Measurements from ENCODE around the gene IQCN.
"Not testable (repeated sequence)": the region's sequence is repeated elsewhere in the genome, so short reads cannot be mapped to it uniquely, and the experiment has no call there.

The IQCN gene

DNA sequence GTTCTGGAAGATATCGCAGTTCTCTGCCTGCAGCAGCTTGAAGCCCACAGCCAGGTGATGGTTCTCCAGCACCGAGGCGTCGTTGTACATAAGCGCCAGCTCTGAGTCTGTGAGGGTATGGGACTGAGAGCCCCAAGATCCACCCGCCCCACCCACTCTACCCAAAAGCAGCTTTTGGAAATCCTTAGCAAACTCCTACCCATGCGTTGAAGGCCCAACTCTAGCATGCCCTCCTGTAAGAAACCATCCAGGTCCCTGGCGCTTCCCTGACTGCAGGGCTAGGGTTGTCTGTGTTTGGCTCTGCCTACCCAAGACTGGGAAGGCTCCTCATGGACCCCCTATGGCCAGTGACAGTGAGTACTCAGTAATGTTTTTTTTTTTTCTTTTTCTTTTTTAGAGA lies 57.5 kb downstream of the IQCN start:
- Histone ChIP-seq H3K36me3 (ENCODE audit: control insufficient read depth, insufficient read depth, low read length) (no peaks in the 10 kb centered on the region), H3K4me1 (ENCODE audit: control insufficient read depth, insufficient read depth, low read length) (no peaks in the 10 kb centered on the region), H3K27ac (ENCODE audit: low read depth, low read length) (no peak overlapping the region), H3K4me3 (ENCODE audit: low read length) (no peak overlapping the region), H3K27me3 (ENCODE audit: control insufficient read depth, insufficient read depth, low read length) (peaks cover 4% of the 10 kb centered on the region), H3K9ac (ENCODE audit: low read length) (no peak overlapping the region)

DNA sequence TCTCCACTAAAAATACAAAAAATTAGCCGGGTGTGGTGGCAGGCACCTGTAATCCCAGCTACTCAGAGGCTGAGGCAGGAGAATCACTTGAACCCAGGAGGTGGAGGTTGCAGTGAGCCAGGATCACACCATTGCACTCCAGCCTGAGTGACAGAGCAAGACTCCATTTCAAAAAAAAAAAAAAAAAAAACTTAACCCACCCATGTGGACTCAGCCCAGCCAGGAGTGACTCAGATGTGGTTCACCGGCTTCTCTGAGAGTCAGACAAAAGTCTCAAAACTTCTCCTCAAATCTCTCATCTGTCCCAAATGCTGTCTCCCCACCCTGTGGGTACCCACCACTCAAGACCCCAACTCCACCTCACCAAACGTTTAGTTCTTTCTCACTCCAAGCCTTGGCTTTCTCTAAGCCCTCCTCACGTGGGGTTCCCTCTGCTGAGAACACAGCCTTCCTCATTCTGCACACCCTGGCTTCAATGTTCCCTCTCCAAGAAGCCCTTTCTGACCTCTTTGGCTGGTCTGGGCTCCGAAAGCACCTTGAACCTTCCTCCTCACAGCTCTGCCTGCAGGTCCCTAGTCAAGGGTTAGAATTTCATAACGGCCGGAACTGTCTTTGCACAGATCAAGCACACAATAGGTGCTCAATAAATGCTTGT lies 59.3 kb downstream of the IQCN start:
- H3K9ac ChIP-seq (ENCODE audit: low read length): no peak overlapping the region
- H3K4me1 ChIP-seq (ENCODE audit: control insufficient read depth, insufficient read depth, low read length): no peaks in the 10 kb centered on the region
- H3K27me3 ChIP-seq (ENCODE audit: control insufficient read depth, insufficient read depth, low read length): no peaks in the 10 kb centered on the region
- no peaks in the 10 kb centered on the region for H3K36me3 ChIP-seq (ENCODE audit: control insufficient read depth, insufficient read depth, low read length)
- H3K4me3 ChIP-seq (ENCODE audit: low read length): no peak overlapping the region
- no peak overlapping the region for H3K27ac ChIP-seq (ENCODE audit: low read depth, low read length)

DNA sequence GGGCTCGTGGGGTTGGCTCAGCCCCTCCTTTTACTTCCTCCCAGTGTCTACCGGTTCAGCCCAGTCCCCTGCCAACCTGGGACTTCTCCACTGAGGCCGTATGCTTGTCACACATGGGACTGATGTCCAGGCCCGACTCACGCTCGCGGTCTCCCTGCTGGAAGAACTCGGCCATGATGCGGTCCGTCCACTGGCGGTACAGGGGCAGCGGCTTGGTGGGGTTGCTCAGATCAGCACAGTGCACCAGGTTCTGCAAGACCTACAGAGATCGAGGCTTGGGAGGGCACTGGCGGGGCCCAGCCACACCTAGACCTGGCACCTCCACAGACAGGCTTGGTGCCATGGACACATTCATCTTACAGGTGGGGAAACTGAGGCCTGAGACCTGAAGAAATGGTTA lies 62.6 kb downstream of the IQCN start:
- no peak overlapping the region for H3K9ac ChIP-seq (ENCODE audit: low read length)
- no peaks in the 10 kb centered on the region for H3K4me1 ChIP-seq (ENCODE audit: control insufficient read depth, insufficient read depth, low read length)
- no peaks in the 10 kb centered on the region for H3K36me3 ChIP-seq (ENCODE audit: control insufficient read depth, insufficient read depth, low read length)
- no peak overlapping the region for H3K4me3 ChIP-seq (ENCODE audit: low read length)
- no peaks in the 10 kb centered on the region for H3K27me3 ChIP-seq (ENCODE audit: control insufficient read depth, insufficient read depth, low read length)
- H3K27ac ChIP-seq (ENCODE audit: low read depth, low read length): no peak overlapping the region

DNA sequence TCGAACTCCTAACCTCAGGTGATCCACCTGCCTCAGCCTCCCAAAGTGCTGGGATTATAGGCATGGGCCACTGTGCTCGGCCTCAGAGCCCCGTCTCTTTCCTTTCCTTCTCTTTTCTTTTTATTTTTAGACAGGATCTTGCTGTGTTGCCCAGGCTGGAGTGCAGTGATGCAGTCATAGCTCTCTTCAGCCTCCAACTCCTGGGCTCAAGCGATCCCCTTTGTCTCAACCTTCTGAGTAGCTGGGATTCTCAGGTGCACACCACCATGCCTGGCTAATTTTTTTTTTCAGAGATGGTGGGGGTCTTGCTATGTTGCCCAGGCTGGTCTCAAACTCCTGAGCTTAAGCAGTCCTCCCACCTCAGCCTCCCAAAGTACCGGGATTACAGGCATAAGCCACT lies 64.3 kb downstream of the IQCN start:
- not testable (repeated sequence) for H3K27me3 ChIP-seq (ENCODE audit: control insufficient read depth, insufficient read depth, low read length); H3K36me3 ChIP-seq (ENCODE audit: control insufficient read depth, insufficient read depth, low read length); H3K9ac ChIP-seq (ENCODE audit: low read length); H3K27ac ChIP-seq (ENCODE audit: low read depth, low read length); H3K4me1 ChIP-seq (ENCODE audit: control insufficient read depth, insufficient read depth, low read length); H3K4me3 ChIP-seq (ENCODE audit: low read length)

DNA sequence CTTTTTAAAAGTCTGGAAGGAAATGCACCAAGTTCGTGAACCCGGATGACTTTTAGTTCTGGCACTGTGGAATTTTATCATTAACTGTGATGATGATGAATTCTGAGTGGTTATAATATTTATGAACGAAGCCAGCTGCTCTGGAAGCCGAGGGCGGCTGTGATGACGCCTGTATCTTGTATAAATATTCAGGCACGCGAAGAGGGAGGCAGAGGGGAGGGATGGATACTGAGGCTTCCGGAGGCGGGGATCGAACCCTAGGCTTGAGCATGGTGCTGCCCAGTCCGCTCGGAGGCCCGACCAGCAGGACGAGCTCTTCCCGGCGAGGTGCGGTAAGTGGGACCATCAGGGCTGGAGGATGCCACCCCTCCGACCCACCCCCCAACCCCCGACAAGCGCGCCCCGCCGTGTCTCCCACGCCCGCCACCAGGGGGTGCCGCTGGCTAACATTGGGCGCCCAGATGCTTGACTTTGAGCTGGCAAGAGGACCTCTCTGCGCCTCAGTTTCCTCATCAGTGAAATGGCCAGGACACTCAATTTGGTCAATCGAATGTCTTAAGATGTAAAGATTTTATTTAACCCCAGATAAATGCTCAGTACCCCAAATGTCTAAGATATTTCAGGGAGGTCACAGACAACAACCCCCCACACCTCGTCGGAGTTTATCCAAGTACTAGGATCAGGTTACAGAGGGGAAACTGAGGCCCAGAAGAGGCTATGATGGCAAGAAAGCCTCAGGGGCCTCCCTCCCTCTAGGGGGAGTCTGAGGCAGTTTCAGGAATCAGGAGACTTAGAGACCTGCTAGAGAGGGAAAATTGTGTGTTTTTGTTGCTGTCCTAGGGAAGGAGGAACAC lies 65.9 kb downstream of the IQCN start:
- Histone ChIP-seq H3K4me1 (ENCODE audit: control insufficient read depth, insufficient read depth, low read length) (peaks cover 10% of the 10 kb centered on the region), H3K9ac (ENCODE audit: low read length) (no peak overlapping the region), H3K27ac (ENCODE audit: low read depth, low read length) (no peak overlapping the region), H3K36me3 (ENCODE audit: control insufficient read depth, insufficient read depth, low read length) (no peaks in the 10 kb centered on the region), H3K4me3 (ENCODE audit: low read length) (no peak overlapping the region), H3K27me3 (ENCODE audit: control insufficient read depth, insufficient read depth, low read length) (no peaks in the 10 kb centered on the region)
